HG03342 (cell line): ENCODE measurements around the gene CSTB.
A peak's percentile ranks its signal among the peaks of the same experiment; 100 is the strongest.

ENCODE experiments used
- ATAC-seq: cut with Tn5 transposase; IDR thresholded peaks from one replicate; pipeline ENCODE4 v1.9.1; 2021; ENCODE audit warnings: mild to moderate bottlenecking, moderate library complexity; ENCODE audit not compliant: unreplicated experiment

CSTB gene

DNA sequence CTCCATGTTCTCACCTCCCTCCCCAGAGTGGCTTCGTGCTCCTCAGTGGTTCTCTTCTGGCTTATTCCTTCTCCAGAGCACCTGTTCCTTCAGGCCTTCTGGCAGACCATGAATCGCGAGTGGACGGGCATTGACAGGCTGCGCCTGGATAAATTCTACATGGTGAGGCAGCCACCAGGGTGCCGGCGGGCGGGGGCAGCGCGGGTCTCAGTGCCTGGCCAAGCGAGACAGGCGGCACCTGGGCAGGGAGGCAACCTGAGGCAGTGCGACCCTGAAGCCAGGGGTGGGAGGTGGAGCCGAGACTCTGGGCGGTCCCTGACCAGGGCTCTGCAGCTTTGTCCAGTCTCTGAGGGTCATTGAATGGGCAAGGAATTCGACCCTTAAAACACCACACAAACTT, 17.1 kb upstream of the CSTB start:
- no peak for ATAC-seq

DNA sequence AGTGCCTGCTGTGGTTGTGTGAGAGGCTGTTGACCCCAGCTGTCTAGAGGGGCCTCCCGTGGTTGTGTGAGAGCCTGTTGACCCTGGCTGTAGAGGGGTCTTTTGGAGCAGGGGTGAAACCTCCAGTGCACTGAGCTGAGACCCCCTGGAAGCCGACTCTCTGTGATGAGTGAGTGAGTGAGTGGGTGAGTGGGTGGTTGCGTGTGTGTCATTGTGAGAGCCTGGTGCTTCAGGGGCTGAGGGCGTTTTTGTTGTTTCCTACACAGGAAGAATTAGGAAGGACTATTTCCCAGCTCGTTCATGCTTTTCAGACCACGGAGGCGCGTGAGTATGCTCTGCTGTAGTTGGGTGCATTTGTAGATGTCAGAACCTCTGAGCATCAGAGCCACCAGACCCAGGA, 16.3 kb upstream of the CSTB start:
- no peak for ATAC-seq

DNA sequence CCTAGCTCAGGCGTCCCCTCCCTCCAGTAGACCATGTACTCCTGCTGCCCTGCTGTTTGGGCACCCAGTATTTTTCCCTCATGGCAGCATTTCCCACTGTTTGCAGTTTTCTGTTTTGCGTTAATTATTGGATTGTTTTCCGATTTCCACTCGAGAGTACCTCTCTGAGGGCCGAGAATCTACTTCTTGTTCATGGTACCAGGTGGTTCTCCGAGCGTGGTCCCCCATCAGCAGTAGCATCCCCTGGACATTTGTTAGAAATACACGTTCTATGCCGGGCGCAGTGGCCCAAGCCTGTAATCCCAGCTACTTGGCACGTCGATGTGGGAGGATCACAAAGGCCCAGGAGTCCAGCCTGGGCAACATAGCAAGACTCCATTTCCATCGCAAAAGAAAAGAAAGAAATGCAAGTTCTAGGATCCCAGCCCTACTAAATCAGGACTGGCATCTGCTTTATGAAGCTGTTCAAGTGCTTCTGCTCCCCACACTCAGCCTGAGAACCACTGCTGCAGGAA, 14.0 kb upstream of the CSTB start:
- no peak for ATAC-seq

- peak; percentile 80 for ATAC-seq
Observed at GRCh38 chr21:43789276-43790009, 13.3 kb upstream of the CSTB start, which contains the start of gene RRP1. TSS of gene RRP1 (plus strand) at chr21:43789577. CDS start at chr21:43789630, 53 bp downstream.

DNA sequence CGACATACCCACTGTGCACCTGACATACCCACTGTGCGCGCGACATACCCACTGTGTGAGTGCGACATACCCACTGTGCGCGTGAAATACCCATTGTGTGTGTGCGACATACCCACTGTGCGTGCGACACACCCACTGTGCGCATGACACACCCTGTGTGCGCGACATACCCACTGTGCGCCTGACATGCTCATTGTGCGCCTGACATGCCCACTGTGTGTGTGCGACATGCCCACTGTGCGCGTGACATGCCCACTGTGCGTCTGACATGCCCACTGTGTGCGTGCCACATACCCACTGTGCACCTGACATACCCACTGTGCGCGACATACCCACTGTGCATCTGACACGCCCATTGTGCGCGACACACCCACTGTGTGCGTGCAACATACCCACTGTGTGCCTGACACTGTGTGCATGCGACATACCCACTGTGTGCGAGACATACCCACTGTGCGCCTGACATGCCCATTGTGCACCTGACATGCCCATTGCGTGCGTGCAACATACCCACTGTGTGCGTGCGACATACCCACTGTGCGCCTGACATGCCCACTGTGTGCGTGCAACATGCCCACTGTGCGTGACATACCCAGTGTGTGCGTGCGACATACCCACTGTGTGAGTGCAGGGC, 10.8 kb upstream of the CSTB start:
- ATAC-seq, result no peak

DNA sequence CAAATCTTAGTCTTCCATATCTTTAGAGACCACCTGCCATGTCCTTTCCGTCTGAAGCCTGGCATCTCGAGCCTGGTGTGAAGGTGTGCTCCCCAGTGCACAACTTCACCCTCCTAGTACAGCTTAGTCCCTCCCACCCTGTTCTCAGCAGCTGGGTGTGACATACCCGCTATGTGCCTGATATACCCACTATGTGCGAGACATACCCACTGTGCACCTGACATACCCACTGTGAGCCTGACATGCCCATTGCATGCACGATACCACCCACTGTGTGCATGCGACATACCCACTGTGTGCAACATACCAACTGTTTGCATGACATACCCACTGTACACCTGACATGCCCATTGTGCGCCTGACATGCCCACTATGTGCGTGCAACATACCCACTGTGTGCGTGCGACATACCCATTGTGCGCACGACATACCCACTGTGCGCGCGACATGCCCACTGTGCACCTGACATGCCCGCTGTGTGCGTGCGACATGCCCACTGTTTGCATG, 10.2 kb upstream of the CSTB start:
- ATAC-seq, result no peak

DNA sequence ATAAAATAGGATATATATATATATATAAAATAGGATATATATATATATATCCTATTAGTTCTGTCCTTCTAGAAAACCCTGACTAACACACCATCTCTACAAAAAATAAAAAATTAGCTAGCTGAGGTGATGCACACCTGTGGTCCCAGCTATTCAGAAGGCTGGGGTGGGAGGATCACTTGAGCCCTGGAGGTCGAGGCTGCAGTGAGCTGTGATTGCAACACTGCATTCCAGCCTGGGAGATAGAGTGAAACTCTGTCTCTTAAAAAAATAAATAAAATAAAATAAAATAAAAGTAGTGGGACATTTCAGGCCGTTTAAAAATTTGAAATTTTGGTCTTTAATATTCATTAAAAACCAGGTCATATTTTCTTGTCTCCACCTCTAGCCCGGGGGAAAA, 9.0 kb upstream of the CSTB start:
- ATAC-seq, result no peak

DNA sequence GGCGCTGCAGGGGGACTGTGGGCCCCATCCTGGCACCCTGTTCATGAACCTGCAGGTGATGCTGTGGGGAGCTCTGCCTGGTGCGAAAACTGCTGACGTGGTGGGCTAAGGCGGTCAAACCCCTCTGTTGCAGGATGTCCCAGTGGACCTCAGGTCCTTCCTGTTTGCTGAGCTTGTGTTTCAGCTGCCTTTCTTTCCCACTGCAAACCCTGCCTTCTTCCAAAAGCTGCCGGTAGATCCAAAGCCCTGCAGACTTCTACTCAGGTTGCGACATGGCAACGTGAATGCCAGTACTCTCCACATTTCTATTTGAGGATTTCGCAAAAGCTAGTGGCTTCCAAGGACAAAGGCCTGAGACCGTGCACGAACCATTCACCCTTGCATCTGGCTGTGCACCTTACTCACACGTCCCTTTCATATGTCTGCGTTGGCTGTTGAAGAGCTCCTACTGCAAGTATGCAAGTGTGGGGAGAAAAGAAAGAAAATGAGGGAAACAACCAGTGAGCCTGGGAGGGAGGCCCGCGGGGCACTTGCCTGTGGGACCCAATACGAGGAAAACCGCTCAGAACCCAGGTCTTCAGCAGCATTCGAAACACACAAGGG, 7.1 kb upstream of the CSTB start:
- no peak for ATAC-seq

DNA sequence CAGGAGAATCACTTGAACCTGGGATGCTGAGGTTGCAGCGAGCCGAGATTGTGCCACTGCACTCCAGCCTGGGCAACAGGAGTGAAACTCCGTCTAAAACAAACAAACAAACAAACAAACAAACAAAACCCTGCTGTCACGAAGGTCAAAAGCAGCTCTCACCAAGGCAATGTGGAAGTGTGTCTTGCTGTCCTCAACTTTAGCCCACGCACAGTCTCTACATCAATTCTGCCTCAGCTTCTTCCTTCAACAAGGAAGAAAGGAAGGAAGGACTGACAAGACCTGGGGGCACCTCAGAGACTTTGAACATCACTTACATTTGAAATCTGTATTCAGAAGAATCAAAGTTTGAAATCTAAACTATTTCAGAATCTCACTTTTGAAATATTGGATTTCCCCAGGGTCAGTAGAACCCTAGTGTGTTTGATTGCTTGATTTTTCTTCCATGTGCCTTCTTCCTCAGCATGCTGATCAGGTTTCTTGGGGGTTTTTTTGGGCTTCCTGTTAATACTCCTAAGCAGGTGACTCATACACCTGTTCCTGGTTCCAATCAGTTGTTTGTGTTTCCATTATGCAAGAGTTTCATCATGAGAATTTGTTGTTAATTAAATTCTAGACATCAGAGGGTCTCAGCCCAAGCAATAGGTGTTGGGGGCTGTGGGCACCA, 6.5 kb upstream of the CSTB start:
- no peak for ATAC-seq

- no peak for ATAC-seq
Observed at GRCh38 chr21:43781846-43782245, 5.7 kb upstream of the CSTB start.

- ATAC-seq, result no peak
Observed at GRCh38 chr21:43779660-43780059, 3.6 kb upstream of the CSTB start.

- ATAC-seq, result no peak
Observed at GRCh38 chr21:43778469-43779335, 2.6 kb upstream of the CSTB start.

- ATAC-seq, result no peak
Observed at GRCh38 chr21:43777953-43778352, 1.8 kb upstream of the CSTB start.

GRCh38 chr21:43775190-43775589, 918 bp downstream of the CSTB start:
- ATAC-seq, result no peak

GRCh38 chr21:43774163-43774562, 1.9 kb downstream of the CSTB start:
- ATAC-seq, result no peak

DNA sequence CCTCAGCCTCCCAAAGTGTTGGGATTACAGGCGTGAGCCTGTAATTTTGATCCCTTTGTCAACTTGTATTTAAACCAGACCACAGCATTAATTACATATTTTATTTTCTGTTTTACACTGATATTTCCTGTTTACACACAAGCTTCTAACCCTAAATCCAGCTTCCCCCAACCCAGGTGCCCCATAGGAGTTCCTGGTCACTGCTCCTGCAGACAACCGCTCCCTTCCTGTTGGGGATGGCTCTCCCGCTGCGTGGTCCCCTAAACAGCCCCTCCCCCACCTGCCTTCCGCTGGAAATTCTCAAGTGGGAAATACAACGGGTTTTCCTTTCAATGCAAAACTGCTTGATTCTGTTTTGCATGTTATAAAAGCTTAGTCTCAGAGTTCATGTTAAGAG, 3.7 kb downstream of the CSTB start:
- ATAC-seq, result no peak

DNA sequence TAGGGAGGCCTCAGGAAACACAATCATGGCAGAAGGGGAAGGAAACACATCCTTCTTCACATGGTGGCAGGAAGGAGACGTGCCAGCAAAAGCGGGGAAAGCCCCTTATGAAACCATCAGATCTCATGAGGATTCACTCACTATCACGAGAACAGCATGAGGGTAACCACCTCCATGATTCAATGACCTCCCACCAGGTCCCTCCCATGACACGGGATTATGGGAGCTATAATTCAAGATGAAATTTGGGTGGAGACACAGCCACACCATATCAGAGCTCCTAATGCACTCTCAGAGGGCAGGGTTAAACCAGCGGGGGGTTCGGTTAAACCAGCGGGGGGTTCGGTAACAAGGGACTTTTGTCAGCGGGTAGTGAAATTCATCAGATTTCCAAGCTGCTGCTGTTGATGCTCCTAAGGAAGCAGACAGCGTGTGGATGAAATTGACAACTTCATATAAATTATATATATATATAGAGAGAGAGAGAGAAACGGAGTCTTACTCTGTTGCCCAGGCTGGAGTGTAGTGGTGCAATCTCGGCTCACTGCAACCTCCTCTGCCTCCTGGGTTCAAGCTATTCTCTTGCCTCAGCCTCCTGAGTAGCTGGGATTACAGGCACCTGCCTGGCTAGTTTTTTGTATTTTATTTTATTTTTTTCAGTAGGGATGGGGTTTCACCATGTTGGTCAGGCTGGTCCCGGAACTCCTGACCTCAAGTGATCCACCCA, 4.2 kb downstream of the CSTB start:
- no peak for ATAC-seq

- no peak for ATAC-seq
Observed at GRCh38 chr21:43771199-43771675, 4.9 kb downstream of the CSTB start.

DNA sequence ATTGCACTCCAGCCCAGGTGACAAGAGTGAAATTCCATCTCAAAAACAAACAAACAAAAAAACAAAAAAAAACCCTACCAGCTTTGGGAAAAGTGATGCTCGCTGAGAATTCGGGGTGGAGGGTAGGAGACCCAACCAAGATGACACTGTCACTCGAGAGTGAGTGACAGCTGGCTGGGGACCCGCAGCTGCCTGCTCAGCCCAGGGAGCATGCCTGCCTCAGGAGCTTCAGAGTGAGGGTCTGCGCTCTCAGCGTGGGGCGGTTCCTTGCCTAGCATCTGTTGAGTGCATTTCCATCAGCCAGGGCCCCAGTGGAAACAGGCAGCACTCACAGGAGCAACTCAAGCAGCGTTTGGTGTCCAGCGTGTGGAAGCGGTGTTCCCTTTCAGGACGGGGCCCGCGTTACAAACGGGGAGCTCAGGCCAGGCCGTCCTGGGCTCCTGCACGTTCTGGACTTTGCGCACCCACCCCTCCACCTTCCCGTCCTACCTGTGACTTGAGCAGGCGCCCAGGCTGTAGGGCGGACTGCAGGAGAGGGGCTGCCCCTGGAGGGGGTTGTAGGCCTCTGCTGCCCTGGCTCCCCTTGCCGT, 5.9 kb downstream of the CSTB start:
- no peak for ATAC-seq
